Measurements from ENCODE around the gene ST6GAL1.

GRCh38 chr3:187104933-187105332, 174.6 kb downstream of the ST6GAL1 start:
- TF ChIP-seq CTCF (IDR thresholded peaks at IDR 0.05; ENCODE audit: insufficient read depth, low read depth, low read length), result no peak
- no peak for TF ChIP-seq EZH2 (IDR thresholded peaks at IDR 0.05; ENCODE audit: insufficient read depth, low read length)

Data from astrocyte (in vitro differentiated cells and primary cell).